SK-N-SH (cell line): ENCODE results near the gene MAP6. TPM values are rescaled to one million over a fixed set of nuclear protein-coding genes. Genes with fewer than 3 reads are reported as not detected.

Experiments
- CTCF ChIA-PET: fragments of 300-600, 350-600 bp; formaldehyde crosslinking; extraction: SDS; loops from one replicate; lab custom pipeline; 2021; lab: Yijun Ruan, JAX
- POLR2A ChIA-PET: fragments of 350-600 bp; sonication (Branson Sonifier 250); formaldehyde crosslinking; extraction: SDS; loops from one replicate; lab custom pipeline; 2020; ENCODE audit warnings: antibody characterized with exemption, inconsistent platforms; lab: Yijun Ruan, JAX
- DNase-seq: peaks from one replicate; pipeline ENCODE4 v3.0.0; 2012
- H2AFZ ChIP-seq: fragments of 200-600 bp; sonication (generic); 2 replicates; pipeline ENCODE4 v1.8.1; 2016; ENCODE audit warnings: antibody characterized with exemption, mild to moderate bottlenecking, low read depth
- H3F3A ChIP-seq: fragments of 200-600 bp; sonication (generic); replicated peaks from 2 replicates; pipeline ENCODE3; 2016; ENCODE audit warnings: antibody characterized with exemption, mild to moderate bottlenecking; ENCODE audit not compliant: insufficient read depth
- H3K27ac ChIP-seq, 2 experiments: fragments of 200-500 bp in 1 of 2; fragments of 200-600 bp in 1 of 2; sonication (Bioruptor generic) in 1 of 2; sonication (generic), shearing (Covaris generic) in 1 of 2; 2 replicates each; pipeline versions ENCODE4 v1.5.1 to v1.6.1; 2014 to 2016; ENCODE audit warnings: low read depth in 2 of 2, inconsistent platforms in 1 of 2, low read length in 1 of 2, mild to moderate bottlenecking in 1 of 2, mixed read lengths in 1 of 2
- H3K27me3 ChIP-seq: fragments of 200-600 bp; sonication (generic), shearing (Covaris generic); 2 replicates; pipeline ENCODE4 v1.6.1; 2016; ENCODE audit warnings: mixed run types; ENCODE audit not compliant: insufficient read depth
- H3K36me3 ChIP-seq, 2 experiments: fragments of 200-500 bp in 1 of 2; fragments of 200-600 bp in 1 of 2; sonication (Bioruptor generic) in 1 of 2; sonication (generic) in 1 of 2; replicated peaks in 1 of 2; 2 replicates each; pipeline versions ENCODE3 to v1.5.1; 2014 to 2016; ENCODE audit warnings: low read length in 1 of 2, mild to moderate bottlenecking in 1 of 2; ENCODE audit not compliant: insufficient read depth in 2 of 2, control insufficient read depth in 1 of 2
- H3K4me1 ChIP-seq, 2 experiments: fragments of 200-500 bp in 1 of 2; fragments of 200-600 bp in 1 of 2; sonication (Bioruptor generic) in 1 of 2; sonication (generic), shearing (Covaris generic) in 1 of 2; 2 replicates each; pipeline versions ENCODE4 v1.5.1 to v1.6.1; 2014 to 2016; ENCODE audit warnings: low read depth in 1 of 2, low read length in 1 of 2, mixed run types in 1 of 2; ENCODE audit not compliant: insufficient read depth in 2 of 2, control insufficient read depth in 1 of 2
- H3K4me2 ChIP-seq: fragments of 200-600 bp; sonication (generic), shearing (Covaris generic); 2 replicates; pipeline ENCODE4 v1.6.1; 2017; ENCODE audit warnings: mixed run types
- H3K4me3 ChIP-seq, 2 experiments: fragments of 200-500 bp in 1 of 2; fragments of 200-600 bp in 1 of 2; sonication (Bioruptor generic) in 1 of 2; sonication (generic), shearing (Covaris generic) in 1 of 2; 2 replicates each; pipeline versions ENCODE4 v1.5.1 to v1.8.1; 2014 to 2016; ENCODE audit warnings: low read depth in 2 of 2, inconsistent platforms in 1 of 2, low read length in 1 of 2, mild to moderate bottlenecking in 1 of 2, mixed read lengths in 1 of 2, moderate library complexity in 1 of 2
- H3K79me2 ChIP-seq: fragments of 200-600 bp; sonication (generic); 2 replicates; pipeline ENCODE4 v1.8.1; 2017; ENCODE audit warnings: mild to moderate bottlenecking; ENCODE audit not compliant: insufficient read depth
- H3K9ac ChIP-seq: fragments of 200-600 bp; sonication (generic); 2 replicates; pipeline ENCODE4 v1.6.1; 2017; ENCODE audit warnings: mixed run types
- H3K9me2 ChIP-seq: fragments of 200-600 bp; sonication (generic); 2 replicates; pipeline ENCODE4 v1.6.1; 2017; ENCODE audit warnings: mixed run types
- H3K9me3 ChIP-seq: fragments of 200-600 bp; sonication (generic); 2 replicates; pipeline ENCODE4 v1.6.1; 2017; ENCODE audit warnings: mixed run types, mild to moderate bottlenecking, moderate library complexity
- H4K20me1 ChIP-seq: fragments of 200-600 bp; sonication (generic); 2 replicates; pipeline ENCODE4 v1.6.1; 2017; ENCODE audit warnings: mild to moderate bottlenecking, mixed run types; ENCODE audit not compliant: insufficient read depth
- CTCF ChIP-seq: fragments of 200-600 bp; sonication (generic); IDR thresholded peaks from 2 replicates; pipeline ENCODE4 v1.6.1; 2017; ENCODE audit warnings: antibody characterized with exemption, mild to moderate bottlenecking, moderate library complexity
- ELF1 ChIP-seq: IDR thresholded peaks from 2 replicates; pipeline ENCODE4 v1.4.0; 2012
- FOSL2 ChIP-seq: IDR thresholded peaks from 2 replicates; pipeline ENCODE4 v1.4.0; 2012; ENCODE audit warnings: low read depth, mild to moderate bottlenecking, moderate library complexity, borderline replicate concordance
- FOXJ3 ChIP-seq: sonication (generic); formaldehyde crosslinking; IDR thresholded peaks from 2 replicates; pipeline ENCODE4 v1.5.1; 2020; ENCODE audit warnings: mild to moderate bottlenecking, missing genetic modification reagents
- FOXM1 ChIP-seq: IDR thresholded peaks from 2 replicates; pipeline ENCODE4 v1.4.0; 2012; ENCODE audit warnings: low read depth, mild to moderate bottlenecking
- GATA2 ChIP-seq: sonication (generic); formaldehyde crosslinking; IDR thresholded peaks from 2 replicates; pipeline ENCODE4 v1.5.0; 2020; ENCODE audit warnings: mild to moderate bottlenecking, missing genetic modification reagents
- IRF3 ChIP-seq: fragments of 150-350 bp; IDR thresholded peaks from 2 replicates; pipeline ENCODE4 v1.6.1; 2016; ENCODE audit warnings: mild to moderate bottlenecking, low read depth, low read length
- MAX ChIP-seq: IDR thresholded peaks from 2 replicates; pipeline ENCODE4 v1.4.0; 2012; ENCODE audit warnings: low read depth
- MEF2A ChIP-seq: IDR thresholded peaks from 2 replicates; pipeline ENCODE4 v1.4.0; 2012; ENCODE audit warnings: low read depth, borderline replicate concordance
- PBX3 ChIP-seq: IDR thresholded peaks from 2 replicates; pipeline ENCODE4; 2012
- RAD21 ChIP-seq: IDR thresholded peaks from 2 replicates; pipeline ENCODE4 v1.6.1; 2012; ENCODE audit warnings: mild to moderate bottlenecking, low read length
- RCOR1 ChIP-seq: fragments of 150-350 bp; IDR thresholded peaks from 2 replicates; pipeline ENCODE4 v1.6.1; 2017; ENCODE audit warnings: antibody characterized with exemption, low read length
- RXRA ChIP-seq: IDR thresholded peaks from 2 replicates; pipeline ENCODE4 v1.4.0; 2012; ENCODE audit warnings: low read depth, mild to moderate bottlenecking, borderline replicate concordance
- SIN3A ChIP-seq: IDR thresholded peaks from 2 replicates; pipeline ENCODE4 v1.6.1; 2012; ENCODE audit warnings: low read depth, mild to moderate bottlenecking, low read length, moderate library complexity, borderline replicate concordance
- SMC3 ChIP-seq: IDR thresholded peaks from 2 replicates; pipeline ENCODE4 v1.6.1; 2012; ENCODE audit warnings: low read depth, low read length, improper control_type of control experiment
- TAF1 ChIP-seq: IDR thresholded peaks from 2 replicates; pipeline ENCODE4 v1.6.1; 2012; ENCODE audit warnings: low read depth, mild to moderate bottlenecking, low read length, moderate library complexity, borderline replicate concordance
- TEAD4 ChIP-seq: IDR thresholded peaks from 2 replicates; pipeline ENCODE4 v1.4.0; 2012; ENCODE audit warnings: mild to moderate bottlenecking, borderline replicate concordance; ENCODE audit not compliant: insufficient read depth
- ZBTB33 ChIP-seq: IDR thresholded peaks from 2 replicates; pipeline ENCODE4 v1.4.0; 2012; ENCODE audit warnings: low read depth, borderline replicate concordance
- WGBS: methylation state at CpG from one replicate; pipeline ENCODE4 v1.1.6; 2017; ENCODE audit warnings: low lambda C conversion rate; 5-methylcytosine and 5-hydroxymethylcytosine counted together
- polyA plus RNA-seq, 3 experiments: library from polyadenylated mRNA; depleted of rRNA; stranded (reverse); fragments of >200 nt; gene quantifications; 2 replicates each; pipeline ENCODE4 v1.2.3, GENCODE V29; 2012

The MAP6 gene
- polyA plus RNA-seq, 1 of the 3 experiments (the other 2 are of a cell fraction), result 11.1 TPM

GRCh38 chr11:75651218-75651617 is 17.6 kb downstream of the MAP6 start:
- H3F3A ChIP-seq, result peaks cover 15% of the 10 kb centered on the region
- TF ChIP-seq IRF3 (no peak), FOXJ3 (CRISPR knock-in tag) (no peak), RAD21 (no peak), GATA2 (CRISPR knock-in tag) (no peak), SMC3 (no peak), TAF1 (no peak), MAX (no peak), ELF1 (no peak), MEF2A (no peak), PBX3 (no peak), FOSL2 (no peak), CTCF (no peak), ZBTB33 (no peak), FOXM1 (no peak), TEAD4 (no peak), SIN3A (no peak), RCOR1 (no peak), RXRA (no peak)
- no peaks in the 10 kb centered on the region for H3K9me2 ChIP-seq
- H2AFZ ChIP-seq, result no peak overlapping the region
- no peak overlapping the region for H3K9ac ChIP-seq
- no peaks in the 10 kb centered on the region for H3K9me3 ChIP-seq
- peaks cover 10 to 22% of the 10 kb centered on the region in 2 experiments for H3K4me1 ChIP-seq
- POLR2A ChIA-PET, result no interaction called here
- H3K27ac ChIP-seq, result no peak overlapping the region
- H3K36me3 ChIP-seq, result peaks cover 0 to 3% of the 10 kb centered on the region in 2 experiments
- no peaks in the 10 kb centered on the region for H3K79me2 ChIP-seq
- CTCF ChIA-PET, result interaction anchor here (1.0 to 1.7 kb wide), 4 partner anchors 12 to 75 kb away, joined by 3 to 4 read pairs (median 4); no protein-coding TSS in a partner anchor
- H3K27me3 ChIP-seq, result no peaks in the 10 kb centered on the region
- no peak overlapping the region for H3K4me3 ChIP-seq
- H4K20me1 ChIP-seq, result no peaks in the 10 kb centered on the region
- 84% methylated on average over 4 of the region's 4 CpGs for WGBS
- H3K4me2 ChIP-seq, result no peak overlapping the region
- no peak for DNase-seq
